HG02852 (cell line): Measurements from ENCODE around the gene EFHB.
"Not testable (repeated sequence)": the region's sequence is repeated elsewhere in the genome, so short reads cannot be mapped to it uniquely, and the experiment has no call there.

Experiments
- ATAC-seq: cut with Tn5 transposase; IDR thresholded peaks from one replicate; pipeline ENCODE4 v1.9.1; 2021; ENCODE audit warnings: mild to moderate bottlenecking, moderate library complexity; ENCODE audit not compliant: unreplicated experiment

The EFHB gene

GRCh38 chr3:19855318-19855717 lies 78.7 kb downstream of the EFHB start:
- ATAC-seq = not testable (repeated sequence)

- not testable (repeated sequence) for ATAC-seq
These were observed 87.4 kb downstream of the EFHB start for GRCh38 chr3:19846609-19847008.
